ENCODE measurements around the gene PRDX5. TPM values are rescaled to one million over a fixed set of nuclear protein-coding genes. Genes with fewer than 3 reads are reported as not detected.
A peak's percentile ranks its signal among the peaks of the same experiment; 100 is the strongest.

The PRDX5 gene
- total RNA-seq, 2 experiments from 2014 or later = 122 to 132 TPM

GRCh38 chr11:64339286-64339685, 21.4 kb downstream of the PRDX5 start:
- peaks cover 38% of the 10 kb centered on the region for H3K4me1 Mint-ChIP-seq (ENCODE audit: low read depth)
- CTCF ChIA-PET = interaction anchor here (0.6 to 7.1 kb wide), 4 partner anchors 16 to 530 kb away, joined by 4 to 61 read pairs (median 8); partner anchors contain the start of genes PRDX5 and TRMT112
- no peaks in the 10 kb centered on the region for H3K27me3 Mint-ChIP-seq (ENCODE audit: low read depth)

DNA sequence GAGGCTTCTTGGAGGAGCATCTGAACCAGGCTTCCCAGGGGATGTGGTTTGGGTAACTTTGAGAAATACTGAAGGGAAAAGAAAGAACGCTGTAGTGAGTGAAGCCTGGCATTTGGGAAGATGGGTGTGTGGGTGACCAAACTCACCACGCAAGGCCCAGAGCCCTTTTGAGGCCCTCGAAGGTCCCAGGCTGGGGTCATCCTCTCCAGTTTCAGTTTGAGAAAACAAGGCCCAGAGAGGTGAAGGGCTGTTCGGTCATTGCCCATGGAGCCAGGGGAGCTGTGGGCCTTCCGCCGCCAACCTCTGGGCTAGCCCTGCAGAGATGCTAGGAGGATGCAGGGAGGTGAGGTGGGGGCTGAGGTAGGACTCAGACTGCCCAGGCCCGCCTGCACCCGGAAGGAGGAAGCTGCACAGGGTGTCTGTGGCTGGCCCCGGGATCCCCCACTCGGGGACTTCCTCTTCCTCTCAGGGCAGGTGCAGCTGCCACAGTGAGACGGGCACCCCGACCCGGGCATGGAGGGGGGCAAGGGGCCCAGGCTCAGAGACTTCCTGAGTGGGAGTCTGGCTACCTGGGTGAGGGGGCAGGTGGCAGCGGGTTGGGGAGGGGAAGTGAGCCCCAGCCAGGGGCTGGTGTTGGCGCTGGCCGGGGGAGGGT, 22.0 kb downstream of the PRDX5 start, which contains the start of gene CCDC88B:
Gene CCDC88B, plus strand, starts transcription at position 451 of the 655 bp plus-strand sequence. Its CDS starts 63 bp downstream, at position 514.
- Mint-ChIP-seq H3K27me3 (ENCODE audit: low read depth) (no peaks in the 10 kb centered on the region), H3K27ac (peak within 1 kb of the TSS; percentile 93), H3K36me3 (ENCODE audit: low read depth) (peaks cover 22% of the 10 kb centered on the region), H3K4me3 (peak within 1 kb of the TSS; percentile 83), H3K9me3 (no peaks in the 10 kb centered on the region), H3K4me1 (ENCODE audit: low read depth) (peaks cover 38% of the 10 kb centered on the region)
- peak; percentile 95 for DNase-seq
- intact Hi-C loops (cut with micrococcal nuclease) = loop anchor here (1.0 to 5.0 kb wide), 6 partner anchors 9 to 437 kb away; partner anchors contain the start of genes ESRRA, PRDX5 and SF1
- CTCF ChIA-PET = interaction anchor here (1.4 to 7.1 kb wide), 3 partner anchors 15 to 39 kb away, joined by 3 to 61 read pairs (median 11); partner anchors contain the start of genes PRDX5 and TRMT112

More at GRCh38 chr11:64339286-64339685, 21.4 kb downstream of the PRDX5 start:
- Mint-ChIP-seq H3K4me3 (peak overlapping the region; percentile 83), H3K36me3 (ENCODE audit: low read depth) (peaks cover 20% of the 10 kb centered on the region), H3K27ac (peak overlapping the region; percentile 93), H3K9me3 (no peaks in the 10 kb centered on the region)
- intact Hi-C loops (cut with micrococcal nuclease) = no loop called here
- no peak for DNase-seq

DNA sequence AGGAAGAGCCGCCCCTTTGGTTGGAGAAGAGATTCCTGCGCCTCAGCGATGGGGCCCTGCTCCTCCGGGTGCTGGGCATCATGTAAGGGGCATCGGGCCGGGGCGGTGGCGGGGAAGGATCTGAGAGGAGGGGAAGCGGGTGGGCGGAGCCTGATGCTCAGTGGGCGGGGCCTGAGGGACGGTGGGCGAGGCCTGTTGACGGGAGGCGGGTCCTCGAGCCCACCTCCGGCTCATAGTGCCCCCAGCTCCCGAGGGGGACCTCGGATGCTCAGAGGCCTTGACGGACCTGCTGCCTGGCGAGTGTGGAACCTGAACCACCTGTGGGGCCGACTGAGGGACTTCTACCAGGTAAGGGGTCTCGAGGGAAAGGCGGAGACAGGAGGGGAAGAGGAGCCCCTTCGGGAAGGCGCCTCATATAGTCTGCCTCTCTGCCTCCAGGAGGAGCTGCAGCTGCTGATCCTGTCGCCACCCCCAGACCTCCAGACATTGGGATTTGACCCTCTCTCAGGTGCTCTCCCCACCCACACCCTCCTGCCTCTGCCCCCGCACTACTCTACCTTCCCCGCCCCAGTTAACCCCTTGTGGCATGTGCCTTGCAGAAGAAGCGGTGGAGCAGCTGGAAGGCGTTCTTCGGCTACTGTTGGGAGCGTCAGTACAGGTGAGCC, 22.9 kb downstream of the PRDX5 start:
- H3K36me3 Mint-ChIP-seq (ENCODE audit: low read depth) = peaks cover 19% of the 10 kb centered on the region
- intact Hi-C loops (cut with micrococcal nuclease) = loop anchor here (1.0 to 5.0 kb wide), 6 partner anchors 10 to 436 kb away; partner anchors contain the start of genes ESRRA, PRDX5 and SF1
- H3K27ac Mint-ChIP-seq = peak overlapping the region; percentile 93
- H3K4me1 Mint-ChIP-seq (ENCODE audit: low read depth) = peaks cover 34% of the 10 kb centered on the region
- peak; percentile 86 for DNase-seq
- H3K9me3 Mint-ChIP-seq = no peaks in the 10 kb centered on the region
- CTCF ChIA-PET = interaction anchor here (0.8 to 7.1 kb wide), 6 partner anchors 8 to 40 kb away, joined by 3 to 61 read pairs (median 4); partner anchors contain the start of genes PRDX5 and TRMT112
- no peaks in the 10 kb centered on the region for H3K27me3 Mint-ChIP-seq (ENCODE audit: low read depth)
- peak overlapping the region; percentile 83 for H3K4me3 Mint-ChIP-seq

- CTCF ChIA-PET = interaction anchor here (0.8 to 7.1 kb wide), 7 partner anchors 9 to 40 kb away, joined by 3 to 61 read pairs (median 3); partner anchors contain the start of genes PRDX5 and TRMT112
- Mint-ChIP-seq H3K9me3 (no peaks in the 10 kb centered on the region), H3K4me1 (ENCODE audit: low read depth) (peaks cover 34% of the 10 kb centered on the region), H3K36me3 (ENCODE audit: low read depth) (peaks cover 23% of the 10 kb centered on the region), H3K4me3 (peak overlapping the region; percentile 83), H3K27me3 (ENCODE audit: low read depth) (no peaks in the 10 kb centered on the region), H3K27ac (no peak overlapping the region)
- no peak for DNase-seq
- intact Hi-C loops (cut with micrococcal nuclease) = loop anchor here (2.0 to 5.0 kb wide), 2 partner anchors 71 to 436 kb away; partner anchors contain the start of gene SF1
These were observed 23.5 kb downstream of the PRDX5 start for GRCh38 chr11:64341429-64341828.

DNA sequence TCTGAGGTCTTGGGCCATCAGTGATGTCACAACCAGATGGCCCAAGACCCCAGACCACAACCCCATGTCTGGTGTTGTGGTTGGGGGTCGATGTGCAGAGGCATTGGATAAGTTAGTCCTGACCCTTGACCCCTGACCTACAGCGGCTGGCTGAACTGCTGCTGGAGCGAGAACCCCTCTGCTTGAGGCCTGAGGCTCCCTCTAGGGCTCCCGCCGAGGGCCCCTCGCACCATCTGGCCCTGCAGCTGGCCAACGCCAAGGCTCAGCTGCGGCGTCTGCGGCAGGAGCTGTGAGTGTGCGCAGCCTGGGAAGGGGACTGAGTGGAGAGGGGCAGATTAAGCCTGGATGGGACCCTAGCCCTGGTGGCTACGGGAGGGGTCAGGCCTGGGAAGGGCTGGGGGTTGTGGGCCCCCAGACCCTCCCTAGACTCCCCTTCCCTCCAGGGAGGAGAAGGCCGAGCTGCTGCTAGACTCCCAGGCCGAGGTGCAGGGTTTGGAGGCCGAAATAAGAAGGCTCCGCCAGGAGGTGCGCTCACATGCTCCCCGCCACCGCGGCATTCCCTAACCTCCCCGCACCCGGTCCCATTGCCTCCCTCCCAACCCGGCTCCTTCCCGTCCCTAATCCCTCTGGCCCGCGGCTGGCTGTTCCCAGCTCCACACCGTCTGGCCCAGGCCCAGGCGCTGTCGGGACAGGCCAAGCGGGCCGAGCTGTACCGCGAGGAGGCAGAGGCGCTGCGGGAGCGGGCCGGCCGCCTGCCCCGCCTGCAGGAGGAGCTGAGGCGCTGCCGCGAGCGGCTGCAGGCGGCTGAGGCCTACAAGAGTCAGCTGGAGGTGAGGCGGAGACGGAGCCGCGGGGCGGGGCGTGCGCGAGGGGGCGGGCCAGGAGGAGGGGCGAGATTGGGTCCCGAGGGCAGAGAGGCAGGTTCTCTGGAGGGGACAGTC, 24.2 kb downstream of the PRDX5 start:
- H3K9me3 Mint-ChIP-seq = no peaks in the 10 kb centered on the region
- no peaks in the 10 kb centered on the region for H3K27me3 Mint-ChIP-seq (ENCODE audit: low read depth)
- intact Hi-C loops (cut with micrococcal nuclease) = loop anchor here (2.0 to 5.0 kb wide), 2 partner anchors 71 to 435 kb away; partner anchors contain the start of gene SF1
- peaks cover 24% of the 10 kb centered on the region for H3K36me3 Mint-ChIP-seq (ENCODE audit: low read depth)
- CTCF ChIA-PET = interaction anchor here (0.8 to 7.1 kb wide), 5 partner anchors 12 to 25 kb away, joined by 3 to 61 read pairs (median 4); partner anchors contain the start of genes PRDX5 and TRMT112
- peak; percentile 95 for DNase-seq
- H3K4me3 Mint-ChIP-seq = peak overlapping the region; percentile 18
- H3K27ac Mint-ChIP-seq = no peak overlapping the region
- H3K4me1 Mint-ChIP-seq (ENCODE audit: low read depth) = peaks cover 34% of the 10 kb centered on the region

- Mint-ChIP-seq H3K9me3 (no peaks in the 10 kb centered on the region), H3K36me3 (ENCODE audit: low read depth) (peaks cover 22% of the 10 kb centered on the region), H3K4me1 (ENCODE audit: low read depth) (peaks cover 35% of the 10 kb centered on the region), H3K27me3 (ENCODE audit: low read depth) (no peaks in the 10 kb centered on the region), H3K4me3 (no peak overlapping the region), H3K27ac (no peak overlapping the region)
- DNase-seq = no peak
- CTCF ChIA-PET = interaction anchor here (2.0 to 7.1 kb wide), 2 partner anchors 12 to 25 kb away, joined by 4 to 61 read pairs; partner anchors contain the start of genes PRDX5 and TRMT112
- intact Hi-C loops (cut with micrococcal nuclease) = loop anchor here (5.0 kb wide), 1 partner anchor 434 kb away; the partner anchor contains the start of gene SF1
These were observed 25.2 kb downstream of the PRDX5 start for GRCh38 chr11:64342869-64343745.

GRCh38 chr11:64343767-64344559, 26.0 kb downstream of the PRDX5 start:
- H3K4me3 Mint-ChIP-seq = no peak overlapping the region
- DNase-seq = no peak
- peaks cover 20% of the 10 kb centered on the region for H3K36me3 Mint-ChIP-seq (ENCODE audit: low read depth)
- H3K4me1 Mint-ChIP-seq (ENCODE audit: low read depth) = peaks cover 31% of the 10 kb centered on the region
- CTCF ChIA-PET = interaction anchor here (2.0 to 7.1 kb wide), 2 partner anchors 11 to 26 kb away, joined by 4 to 61 read pairs; partner anchors contain the start of genes PRDX5 and TRMT112
- no peaks in the 10 kb centered on the region for H3K9me3 Mint-ChIP-seq
- H3K27me3 Mint-ChIP-seq (ENCODE audit: low read depth) = no peaks in the 10 kb centered on the region
- intact Hi-C loops (cut with micrococcal nuclease) = loop anchor here (5.0 kb wide), 1 partner anchor 433 kb away; the partner anchor contains the start of gene SF1
- H3K27ac Mint-ChIP-seq = no peak overlapping the region

- H3K9me3 Mint-ChIP-seq = no peaks in the 10 kb centered on the region
- H3K27ac Mint-ChIP-seq = no peak overlapping the region
- DNase-seq = no peak
- intact Hi-C loops (cut with micrococcal nuclease) = loop anchor here (5.0 kb wide), 1 partner anchor 433 kb away; the partner anchor contains the start of gene SF1
- no peak overlapping the region for H3K4me3 Mint-ChIP-seq
- H3K27me3 Mint-ChIP-seq (ENCODE audit: low read depth) = no peaks in the 10 kb centered on the region
- H3K36me3 Mint-ChIP-seq (ENCODE audit: low read depth) = peaks cover 16% of the 10 kb centered on the region
- H3K4me1 Mint-ChIP-seq (ENCODE audit: low read depth) = peaks cover 23% of the 10 kb centered on the region
- CTCF ChIA-PET = interaction anchor here (0.6 to 7.1 kb wide), 4 partner anchors 10 to 140 kb away, joined by 3 to 61 read pairs (median 6); partner anchors contain the start of genes PRDX5 and TRMT112
These were observed 26.9 kb downstream of the PRDX5 start for GRCh38 chr11:64344787-64345186.

- intact Hi-C loops (cut with micrococcal nuclease) = no loop called here
- DNase-seq = no peak
- no peak overlapping the region for H3K27ac Mint-ChIP-seq
- peaks cover 11% of the 10 kb centered on the region for H3K36me3 Mint-ChIP-seq (ENCODE audit: low read depth)
- CTCF ChIA-PET = interaction anchor here (0.9 kb wide), 1 partner anchor 9 kb away, joined by 4 read pairs; no protein-coding TSS in a partner anchor
- H3K4me1 Mint-ChIP-seq (ENCODE audit: low read depth) = peaks cover 5% of the 10 kb centered on the region
- H3K27me3 Mint-ChIP-seq (ENCODE audit: low read depth) = no peaks in the 10 kb centered on the region
- no peak overlapping the region for H3K4me3 Mint-ChIP-seq
- no peaks in the 10 kb centered on the region for H3K9me3 Mint-ChIP-seq
These were observed 29.4 kb downstream of the PRDX5 start for GRCh38 chr11:64347193-64347867.

Data from activated naive CD4-positive, alpha-beta T cell treated with anti-CD3 and anti-CD28 coated beads for 36 hours (primary cell).